Activated CD4-positive, alpha-beta T cell treated with anti-CD3 and anti-CD28 coated beads, Interleukin-2, amount 50 U/mL, for 16 hours (primary cell): Measurements from ENCODE around the gene DHX16.

Source experiments
- DNase-seq: peaks from one replicate; pipeline ENCODE4 v3.0.0-alpha.2; 2020

DHX16 gene

GRCh38 chr6:30626484-30627366 is 46.1 kb downstream of the DHX16 start, which contains the start of gene ATAT1:
ATAT1 (plus strand) TSS chr6:30626874.
- DNase-seq, result peak; percentile 86

- no peak for DNase-seq
Observed at GRCh38 chr6:30625511-30625910, 47.3 kb downstream of the DHX16 start.

- no peak for DNase-seq
Observed at GRCh38 chr6:30619561-30619960, 53.2 kb downstream of the DHX16 start.

- DNase-seq, result no peak
Observed at GRCh38 chr6:30618270-30618797, 54.5 kb downstream of the DHX16 start.

- peak; percentile 98 for DNase-seq
Observed at GRCh38 chr6:30617565-30618269, 55.1 kb downstream of the DHX16 start, which contains the start of gene MRPS18B. MRPS18B (plus strand) TSS chr6:30617840; CDS start chr6:30617866, 26 bp downstream.

- peak; percentile 100 for DNase-seq
Observed at GRCh38 chr6:30616811-30617564, 55.8 kb downstream of the DHX16 start, which contains the start of gene PPP1R10. PPP1R10 (minus strand) TSS chr6:30617243; CDS start chr6:30609944, 7,299 bp downstream.

GRCh38 chr6:30615958-30616810 is 56.6 kb downstream of the DHX16 start:
- DNase-seq, result peak; percentile 48

- peak; percentile 71 for DNase-seq
Observed at GRCh38 chr6:30615219-30615957, 57.4 kb downstream of the DHX16 start.

GRCh38 chr6:30614843-30615218 is 58.0 kb downstream of the DHX16 start:
- DNase-seq, result peak; percentile 96

- no peak for DNase-seq
Observed at GRCh38 chr6:30614044-30614842, 58.6 kb downstream of the DHX16 start.

- no peak for DNase-seq
Observed at GRCh38 chr6:30613251-30614043, 59.4 kb downstream of the DHX16 start.

- DNase-seq, result no peak
Observed at GRCh38 chr6:30612687-30613248, 60.0 kb downstream of the DHX16 start.

GRCh38 chr6:30612213-30612612 is 60.6 kb downstream of the DHX16 start:
- no peak for DNase-seq

- no peak for DNase-seq
Observed at GRCh38 chr6:30611856-30612194, 61.0 kb downstream of the DHX16 start.

GRCh38 chr6:30611150-30611855 is 61.5 kb downstream of the DHX16 start:
- no peak for DNase-seq

- DNase-seq, result no peak
Observed at GRCh38 chr6:30610065-30610464, 62.7 kb downstream of the DHX16 start.

GRCh38 chr6:30603961-30604360 is 68.8 kb downstream of the DHX16 start:
- no peak for DNase-seq
